Breast epithelium (tissue), 3 donors: Measurements from ENCODE around the gene CABP4.

ENCODE experiments used
- CTCF ChIP-seq, 3 donors: fragments of 450-650 bp; IDR thresholded peaks; one replicate each; pipeline ENCODE4 v1.5.1; 2016 to 2017; ENCODE audit warnings: antibody characterized with exemption in 3 of 3, mild to moderate bottlenecking in 3 of 3, moderate library complexity in 3 of 3
- POLR2A ChIP-seq: fragments of 450-650 bp; IDR thresholded peaks from one replicate; pipeline ENCODE4 v1.6.1; 2016; ENCODE audit warnings: antibody characterized with exemption, mild to moderate bottlenecking, moderate library complexity
- POLR2AphosphoS5 ChIP-seq, 3 donors: sonication (generic); formaldehyde crosslinking; IDR thresholded peaks; one replicate each; pipeline ENCODE4 v1.6.1; 2017; ENCODE audit warnings: antibody characterized with exemption in 3 of 3

GRCh38 chr11:67501854-67502253, 46.7 kb downstream of the CABP4 start:
- no peak for TF ChIP-seq CTCF (IDR thresholded peaks at IDR 0.05)
- no peak for TF ChIP-seq POLR2AphosphoS5 (IDR thresholded peaks at IDR 0.05)
- TF ChIP-seq POLR2A = no peak
